Keratinocyte (primary cell): ENCODE results near the gene UBE2O.

Source experiments
- EZH2 ChIP-seq: IDR thresholded peaks from one replicate; pipeline ENCODE4 v1.6.1; 2012; ENCODE audit warnings: inconsistent platforms, mild to moderate bottlenecking, low read length, moderate library complexity
- TF ChIP-seq, protein P1 (sequence below), 3 experiments: IDR thresholded peaks in 1 of 3; conservative IDR thresholded peaks in 1 of 3; optimal IDR thresholded peaks in 1 of 3; 2 replicates in 2 of 3; 3 replicates in 1 of 3; pipeline versions ENCODE3 to v1.5.1; 2011; ENCODE audit warnings: low read length in 3 of 3, mild to moderate bottlenecking in 3 of 3, moderate library complexity in 2 of 3, control low read depth in 1 of 3, inconsistent platforms in 1 of 3; ENCODE audit not compliant: insufficient read depth in 2 of 3; ENCODE audit errors: extremely low read depth in 1 of 3

DNA sequence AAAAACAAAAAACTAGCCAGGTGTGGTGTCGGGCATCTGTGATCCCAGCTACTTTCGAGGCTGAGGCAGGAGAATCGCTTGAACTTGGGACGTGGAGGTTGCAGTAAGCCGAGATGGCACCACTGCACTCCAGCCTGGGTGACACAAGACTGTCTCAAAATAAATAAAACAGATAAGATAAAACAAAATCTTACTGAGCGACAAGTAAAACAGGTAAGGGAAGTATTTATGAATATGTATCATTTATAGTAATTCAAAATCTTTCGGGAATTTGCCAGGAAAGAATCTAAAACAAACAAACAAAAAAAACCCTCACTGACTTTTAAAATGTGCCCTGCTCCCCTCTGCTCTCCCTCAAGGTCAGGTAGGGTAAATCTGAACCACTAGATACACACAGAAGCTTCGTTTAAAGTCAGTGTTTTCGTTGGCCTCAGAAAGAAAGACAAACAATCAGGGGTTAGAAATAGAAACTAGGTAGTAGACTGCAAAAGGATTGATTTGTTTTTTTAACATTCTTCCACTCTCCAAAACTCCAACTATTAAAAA is 101.4 kb downstream of the UBE2O start:
- TF ChIP-seq, protein P1, sequence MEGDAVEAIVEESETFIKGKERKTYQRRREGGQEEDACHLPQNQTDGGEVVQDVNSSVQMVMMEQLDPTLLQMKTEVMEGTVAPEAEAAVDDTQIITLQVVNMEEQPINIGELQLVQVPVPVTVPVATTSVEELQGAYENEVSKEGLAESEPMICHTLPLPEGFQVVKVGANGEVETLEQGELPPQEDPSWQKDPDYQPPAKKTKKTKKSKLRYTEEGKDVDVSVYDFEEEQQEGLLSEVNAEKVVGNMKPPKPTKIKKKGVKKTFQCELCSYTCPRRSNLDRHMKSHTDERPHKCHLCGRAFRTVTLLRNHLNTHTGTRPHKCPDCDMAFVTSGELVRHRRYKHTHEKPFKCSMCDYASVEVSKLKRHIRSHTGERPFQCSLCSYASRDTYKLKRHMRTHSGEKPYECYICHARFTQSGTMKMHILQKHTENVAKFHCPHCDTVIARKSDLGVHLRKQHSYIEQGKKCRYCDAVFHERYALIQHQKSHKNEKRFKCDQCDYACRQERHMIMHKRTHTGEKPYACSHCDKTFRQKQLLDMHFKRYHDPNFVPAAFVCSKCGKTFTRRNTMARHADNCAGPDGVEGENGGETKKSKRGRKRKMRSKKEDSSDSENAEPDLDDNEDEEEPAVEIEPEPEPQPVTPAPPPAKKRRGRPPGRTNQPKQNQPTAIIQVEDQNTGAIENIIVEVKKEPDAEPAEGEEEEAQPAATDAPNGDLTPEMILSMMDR (optimal IDR thresholded peaks at IDR 0.05 in 1 of 3, IDR thresholded peaks at IDR 0.05 in 1 of 3, conservative IDR thresholded peaks at IDR 0.05 in 1 of 3; ENCODE audit: extremely low read depth in 1 of 3, insufficient read depth in 2 of 3, low read length in 3 of 3): no peak
- TF ChIP-seq EZH2: no peak
